AG09319 (cell line): ENCODE data around the gene PHF13.

Experiments
- DNase-seq: peaks from one replicate; pipeline ENCODE4 v3.0.0-alpha.2; 2010; ENCODE audit warnings: low read depth; ENCODE audit errors: extremely low read depth
- CTCF ChIP-seq: IDR thresholded peaks from 2 replicates; pipeline ENCODE4 v1.5.1; 2011; ENCODE audit warnings: low read depth, mild to moderate bottlenecking, inconsistent platforms, low read length, moderate library complexity

The PHF13 gene

GRCh38 chr1:6666696-6667095, 53.2 kb downstream of the PHF13 start:
- no peak for DNase-seq
- no peak for TF ChIP-seq CTCF

GRCh38 chr1:6667139-6667538, 53.6 kb downstream of the PHF13 start:
- no peak for TF ChIP-seq CTCF
- DNase-seq: no peak

GRCh38 chr1:6668503-6668902, 55.0 kb downstream of the PHF13 start:
- no peak for DNase-seq
- TF ChIP-seq CTCF: no peak

- no peak for TF ChIP-seq CTCF
- DNase-seq: no peak
Measured at GRCh38 chr1:6672558-6672957, 59.0 kb downstream of the PHF13 start.
